ENCODE results near the gene TESK1.
"Not testable (repeated sequence)": the region's sequence is repeated elsewhere in the genome, so short reads cannot be mapped to it uniquely, and the experiment has no call there.

Gene TESK1

DNA sequence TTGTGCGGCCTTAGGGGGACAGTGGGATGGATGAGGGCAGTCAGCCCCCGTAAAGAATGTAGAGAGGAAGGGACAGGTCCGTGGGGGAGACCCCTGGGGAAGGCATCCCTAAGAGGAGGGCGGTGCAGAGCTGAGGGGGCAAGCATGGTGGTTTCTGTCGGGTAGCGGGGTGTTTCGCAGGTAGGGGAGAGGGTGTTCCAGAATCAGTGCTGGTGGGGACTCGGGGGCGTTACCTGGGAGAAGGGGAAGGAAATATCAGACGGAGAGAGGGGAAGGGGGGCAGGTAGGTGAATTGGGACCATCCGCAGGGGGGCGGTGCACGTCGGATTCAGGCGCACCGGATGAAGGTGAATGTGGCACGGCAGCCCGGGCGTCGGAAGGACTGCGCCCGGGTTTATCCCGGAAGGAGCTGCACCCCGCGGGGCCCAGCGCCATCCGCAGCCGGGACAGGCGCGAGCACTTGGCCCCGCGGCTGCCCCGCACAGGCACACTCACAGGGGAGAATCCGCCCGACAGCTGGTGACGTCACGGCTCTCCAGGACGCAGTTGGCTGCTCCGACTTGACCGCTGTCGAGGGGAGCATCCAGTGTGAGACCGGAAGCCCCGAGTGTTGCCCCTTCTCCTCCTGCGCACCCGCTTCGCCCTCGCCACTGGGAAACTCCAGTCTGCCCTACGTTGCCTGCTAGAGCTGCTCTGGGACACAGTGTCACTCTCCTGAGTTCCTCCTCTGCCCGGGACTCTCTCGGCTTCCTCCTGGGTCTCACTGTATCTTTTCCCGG lies 11.8 kb downstream of the TESK1 start:
- DNase-seq, result peak; percentile 58

DNA sequence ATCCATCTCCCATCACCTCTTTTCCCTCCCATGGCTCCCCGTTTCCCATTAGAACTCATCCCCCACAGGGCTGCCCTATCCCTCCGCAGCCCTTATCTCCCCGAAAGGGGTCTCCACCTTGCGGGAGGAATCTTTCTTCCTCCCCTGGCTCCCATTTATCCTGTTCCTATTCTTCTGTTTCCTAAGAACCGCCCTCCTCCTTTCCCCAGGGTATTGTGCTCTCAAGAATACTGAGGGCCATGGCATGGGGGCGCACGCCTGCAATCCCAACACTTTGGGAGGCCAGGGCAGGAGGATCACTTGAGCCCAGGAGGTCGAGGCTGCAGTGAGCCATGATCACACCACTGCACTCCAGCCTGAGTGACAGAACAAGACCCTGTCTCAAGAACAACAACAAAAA lies 12.5 kb downstream of the TESK1 start:
- no peak for DNase-seq

DNA sequence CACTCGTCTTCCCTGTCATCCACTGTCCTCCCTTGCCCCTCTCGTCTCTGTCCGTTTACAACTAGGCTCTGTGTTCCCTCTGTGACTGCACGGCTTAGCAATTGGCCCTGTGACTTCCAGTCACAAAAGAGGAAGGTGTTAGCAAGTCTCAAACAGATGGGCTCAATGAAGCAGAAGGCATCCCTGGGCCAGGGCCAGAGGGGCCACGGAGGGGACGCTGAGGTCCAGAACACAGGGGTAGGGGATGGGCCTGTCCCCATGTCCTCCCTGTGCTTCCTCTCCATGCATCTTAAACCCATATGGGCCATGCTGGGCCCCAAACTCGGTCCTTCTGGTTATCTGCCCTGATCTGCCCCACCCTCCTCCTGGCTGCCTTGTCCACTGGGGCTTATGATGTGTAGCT lies 13.3 kb downstream of the TESK1 start, which contains the start of gene CD72:
Gene CD72 (minus strand): TSS at position 89 of the 403 bp plus-strand sequence. CDS start 110 bp downstream, outside the sequence.
- no peak for DNase-seq

DNA sequence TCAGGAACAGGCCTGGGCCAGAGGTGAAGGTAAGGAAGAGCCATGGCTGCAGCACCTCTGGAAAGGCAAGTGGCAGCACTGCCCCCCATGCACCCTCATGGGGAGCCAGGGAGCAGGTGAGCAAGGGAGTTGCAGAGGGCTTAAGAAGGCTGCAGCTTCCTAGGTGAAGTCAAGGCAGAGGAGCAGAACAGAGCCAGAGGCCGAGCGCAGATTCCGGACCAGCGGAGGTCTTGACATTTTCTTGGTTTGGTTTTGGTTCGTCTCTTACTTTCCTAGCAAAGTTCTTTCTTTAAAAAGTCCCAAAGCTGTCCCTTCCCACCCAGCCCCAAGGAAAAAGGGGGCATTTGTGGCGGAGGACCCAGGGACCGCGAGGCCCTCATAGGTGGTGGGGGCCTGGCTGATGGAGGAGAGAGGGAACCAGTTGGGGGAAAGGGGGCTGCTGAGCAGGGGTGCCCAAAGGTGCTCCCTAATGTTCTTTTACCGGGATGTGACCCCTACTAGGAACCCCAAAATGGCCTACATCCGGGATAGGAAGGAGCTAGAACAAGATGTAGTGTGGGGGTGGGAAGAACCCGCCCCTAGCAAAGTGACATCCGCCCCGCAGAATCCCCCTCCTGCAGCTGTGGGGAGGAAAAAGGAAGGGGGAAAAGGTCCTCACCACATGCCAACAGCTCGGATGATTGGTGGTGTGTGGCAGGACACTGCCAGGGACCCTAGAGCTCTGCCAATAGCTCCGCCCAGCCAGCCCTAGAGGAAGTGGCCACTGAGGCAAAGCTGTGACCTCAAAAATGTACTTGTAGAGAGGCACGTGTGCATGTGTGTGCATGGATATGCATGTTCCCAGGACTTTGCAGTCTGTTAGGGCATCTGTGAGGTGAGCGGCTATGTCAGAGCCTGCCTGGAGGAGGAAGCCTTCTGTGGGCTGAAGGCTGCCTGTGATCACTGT lies 14.1 kb downstream of the TESK1 start:
- DNase-seq, result peak; percentile 30

DNA sequence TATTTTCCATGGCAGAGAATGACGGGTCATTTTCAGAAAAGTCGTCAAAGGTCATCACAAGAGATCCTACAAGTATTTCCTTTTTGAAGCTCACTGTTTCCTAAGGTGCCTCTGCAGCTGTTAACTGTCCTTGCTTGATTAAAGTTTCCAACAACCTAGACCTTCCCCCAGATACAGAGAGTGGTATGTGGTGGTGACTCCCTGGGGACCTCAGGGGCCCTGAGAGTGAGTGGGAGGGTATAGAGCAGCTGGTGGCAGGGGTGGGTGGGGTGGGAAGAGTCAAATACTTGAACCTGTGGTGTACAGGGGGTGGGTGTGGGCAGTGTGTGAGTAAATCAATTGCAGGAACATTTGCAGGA lies 14.7 kb downstream of the TESK1 start:
- DNase-seq, result peak; percentile 56

DNA sequence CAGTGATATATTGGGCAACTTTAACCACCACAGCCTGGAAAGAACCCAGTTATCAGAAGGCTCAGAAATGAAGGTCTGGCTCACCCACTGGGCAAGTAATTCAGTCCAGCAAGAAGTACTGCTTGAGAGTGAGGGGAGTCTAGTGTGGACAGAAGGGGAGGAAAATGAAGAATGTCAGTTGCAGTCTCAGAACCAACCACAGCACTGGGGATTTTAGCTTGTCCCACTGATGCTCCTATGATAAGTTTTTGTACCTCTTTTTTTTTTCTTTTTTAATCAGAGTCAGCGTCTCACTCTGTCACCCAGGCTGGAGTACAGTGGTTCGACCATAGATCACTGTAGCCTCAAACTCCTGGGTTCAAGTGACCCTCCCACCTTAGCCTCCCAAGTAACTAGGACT lies 22.5 kb downstream of the TESK1 start:
- DNase-seq, result no peak

DNA sequence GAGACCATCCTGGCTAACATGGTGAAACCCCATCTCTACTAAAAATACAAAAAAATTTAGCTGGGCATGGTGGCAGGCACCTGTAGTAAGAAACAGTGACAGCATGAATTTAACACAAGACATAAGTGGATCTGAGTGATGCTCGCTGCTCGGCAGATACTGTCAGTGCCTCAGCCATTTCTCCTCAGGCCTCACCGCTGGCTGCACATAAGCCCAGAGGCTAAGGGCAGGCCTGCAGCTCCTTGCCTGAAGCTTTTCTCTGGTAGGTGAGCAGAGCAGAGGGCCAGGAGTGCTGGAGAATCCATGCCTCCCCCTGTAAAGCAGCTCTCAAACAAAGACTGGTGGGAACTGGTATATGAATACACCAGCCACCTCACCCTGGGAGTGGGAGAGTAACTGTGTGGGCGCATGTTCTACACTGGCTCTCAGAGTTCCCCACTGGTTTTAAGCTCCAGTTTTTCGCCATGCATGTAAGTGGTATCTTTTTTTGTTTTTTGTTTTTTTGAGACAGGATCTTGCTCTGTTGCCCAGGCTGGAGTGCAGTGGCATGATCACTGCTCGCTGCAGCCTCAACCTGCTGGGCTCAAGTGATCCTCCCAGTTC lies 23.4 kb downstream of the TESK1 start:
- DNase-seq, result no peak

DNA sequence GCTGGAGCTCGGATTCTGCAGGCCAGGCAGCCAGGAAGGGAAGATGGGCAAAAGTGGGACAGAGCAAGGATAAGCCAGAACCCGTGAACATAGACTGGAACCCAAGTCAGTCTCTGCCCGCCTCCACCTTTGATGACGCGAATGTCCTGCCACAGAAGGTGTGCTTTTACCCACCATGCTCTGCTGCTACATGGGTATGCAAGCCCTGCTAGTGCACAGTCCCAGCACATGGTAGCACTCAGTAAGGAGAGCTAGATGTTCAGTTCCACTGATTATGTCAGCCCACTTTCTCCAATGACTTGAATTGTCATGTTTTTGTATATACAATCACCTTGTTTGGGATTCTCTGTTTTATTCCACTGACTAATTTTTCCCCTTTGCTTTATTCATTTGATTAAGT lies 24.5 kb downstream of the TESK1 start:
- DNase-seq, result no peak

DNA sequence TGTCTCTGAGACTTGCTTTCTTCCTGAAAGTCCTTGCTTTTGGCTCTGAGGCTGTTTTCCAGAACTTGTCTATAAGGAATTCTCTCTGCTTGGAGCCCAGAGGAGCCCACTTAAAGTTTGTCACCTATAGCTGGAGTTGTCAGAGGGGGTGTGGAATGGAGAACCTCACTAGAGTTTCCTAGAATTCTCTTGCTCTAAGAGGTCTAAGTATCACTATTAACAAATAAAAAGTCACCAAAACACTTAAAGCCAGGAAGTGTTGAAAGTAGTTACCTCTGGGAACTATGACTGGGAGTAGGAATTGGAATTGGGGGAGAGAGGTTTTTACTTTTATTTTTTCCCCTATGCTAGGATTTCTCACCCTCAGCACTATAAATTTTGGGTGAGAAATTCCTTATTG lies 30.7 kb downstream of the TESK1 start:
- DNase-seq, result no peak

DNA sequence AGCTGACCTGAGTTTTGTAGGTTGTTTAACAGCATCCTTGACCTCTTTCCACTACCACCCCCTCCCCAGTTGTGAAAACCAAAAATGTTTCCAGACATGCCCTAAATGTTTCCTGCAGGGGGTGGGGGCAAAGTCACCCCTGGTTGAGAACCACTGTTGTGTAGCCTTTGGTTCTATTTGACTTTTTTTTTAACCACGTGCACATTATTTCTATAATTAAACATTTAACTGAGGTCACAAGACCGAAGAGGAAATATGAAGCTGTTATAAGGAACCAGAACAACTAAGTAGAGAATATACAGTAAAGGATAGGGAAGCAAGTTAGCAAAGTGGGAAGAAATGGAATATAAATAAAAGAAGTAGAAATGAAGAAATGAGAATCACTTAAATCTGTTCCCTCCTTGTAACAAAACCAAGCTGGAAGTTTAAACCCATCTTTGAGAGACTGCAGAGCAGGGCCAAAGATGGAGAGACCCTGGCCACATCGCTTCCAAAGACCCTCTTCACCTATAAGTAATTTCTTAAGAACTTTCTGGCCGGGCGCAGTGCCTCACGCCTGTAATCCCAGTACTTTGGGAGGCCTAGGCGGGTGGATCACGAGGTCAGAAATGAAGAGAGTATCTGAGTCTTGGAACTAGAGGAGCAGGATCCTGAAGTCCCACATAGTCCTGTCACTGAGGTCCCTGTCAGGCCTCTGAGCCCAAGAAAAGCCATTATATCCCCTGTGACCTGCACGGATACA lies 31.2 kb downstream of the TESK1 start:
- DNase-seq, result no peak

DNA sequence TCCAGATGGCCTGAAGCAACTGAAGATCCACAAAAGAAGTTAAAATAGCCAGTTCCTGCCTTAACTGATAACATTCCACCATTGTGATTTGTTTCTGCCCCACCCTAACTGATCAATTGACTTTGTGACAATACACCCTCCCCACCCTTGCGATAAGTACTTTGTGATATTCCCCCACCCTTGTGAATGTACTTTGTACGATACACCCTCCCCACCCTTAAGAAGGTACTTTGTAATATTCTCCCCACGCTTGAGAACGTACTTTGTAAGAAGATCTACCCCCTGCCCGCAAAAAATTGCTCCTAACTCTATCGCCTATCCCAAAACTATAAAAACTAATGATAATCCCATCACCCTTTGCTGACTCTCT lies 31.8 kb downstream of the TESK1 start:
- DNase-seq, result not testable (repeated sequence)

DNA sequence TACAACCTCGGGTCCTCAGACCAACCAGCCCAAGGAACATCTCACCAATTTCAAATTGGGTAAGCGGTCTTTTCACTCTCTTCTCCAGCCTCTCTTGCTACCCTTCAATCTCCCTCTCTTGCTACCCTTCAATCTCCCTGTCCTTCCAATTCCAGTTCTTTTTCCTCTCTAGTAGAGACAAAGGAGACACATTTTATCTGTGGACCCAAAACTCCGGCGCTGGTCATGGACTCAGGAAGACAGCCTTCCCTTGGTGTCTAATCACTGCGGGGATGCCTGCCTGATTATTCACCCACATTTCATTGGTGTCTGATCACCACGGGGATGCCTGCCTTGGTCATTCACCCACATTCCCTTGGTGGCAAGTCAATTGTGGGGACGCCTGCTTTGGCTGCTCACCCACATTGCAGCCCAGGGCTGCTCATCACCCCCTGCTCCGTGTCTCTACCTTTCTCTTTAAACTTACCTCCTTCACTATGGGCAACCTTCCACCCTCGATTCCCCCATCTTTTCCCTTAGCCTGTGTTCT lies 32.4 kb downstream of the TESK1 start:
- not testable (repeated sequence) for DNase-seq

DNA sequence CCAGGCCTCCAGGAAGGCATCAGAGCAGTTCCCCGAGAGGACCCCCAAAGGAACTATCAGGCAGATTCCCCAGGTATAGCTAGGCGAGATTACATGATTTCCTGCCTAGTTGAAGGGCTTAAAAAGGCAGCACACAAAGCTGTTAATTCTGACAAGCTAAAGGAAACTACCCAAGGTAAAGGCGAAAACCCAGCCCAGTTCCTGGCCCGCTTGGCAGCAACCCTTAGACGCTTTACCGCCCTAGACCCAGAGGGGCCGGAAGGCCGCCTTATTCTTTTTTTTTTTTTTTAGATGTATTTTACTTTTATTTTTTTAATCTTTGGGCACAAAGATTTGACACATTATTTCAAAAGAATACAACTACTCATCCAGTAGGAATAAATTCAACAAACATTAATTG lies 33.7 kb downstream of the TESK1 start:
- not testable (repeated sequence) for DNase-seq

DNA sequence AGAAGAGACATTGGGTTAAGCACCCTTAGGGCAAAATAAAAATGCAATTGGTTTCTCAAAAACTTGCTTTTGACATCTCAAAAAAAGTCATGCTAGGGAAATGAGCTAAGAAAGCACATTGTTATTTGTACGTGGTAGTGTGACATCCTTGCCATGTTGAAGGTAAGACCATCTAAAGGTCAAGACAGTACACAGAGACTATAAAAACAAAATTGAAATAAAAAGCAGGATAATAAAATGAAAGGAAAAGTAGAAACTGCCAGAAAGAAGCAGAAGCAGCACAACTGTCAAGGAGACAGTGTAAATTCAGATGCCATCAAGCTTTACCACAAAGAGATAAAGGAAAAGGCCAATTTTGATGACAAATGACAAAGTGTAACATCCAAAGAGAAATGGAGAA lies 34.2 kb downstream of the TESK1 start:
- not testable (repeated sequence) for DNase-seq

DNA sequence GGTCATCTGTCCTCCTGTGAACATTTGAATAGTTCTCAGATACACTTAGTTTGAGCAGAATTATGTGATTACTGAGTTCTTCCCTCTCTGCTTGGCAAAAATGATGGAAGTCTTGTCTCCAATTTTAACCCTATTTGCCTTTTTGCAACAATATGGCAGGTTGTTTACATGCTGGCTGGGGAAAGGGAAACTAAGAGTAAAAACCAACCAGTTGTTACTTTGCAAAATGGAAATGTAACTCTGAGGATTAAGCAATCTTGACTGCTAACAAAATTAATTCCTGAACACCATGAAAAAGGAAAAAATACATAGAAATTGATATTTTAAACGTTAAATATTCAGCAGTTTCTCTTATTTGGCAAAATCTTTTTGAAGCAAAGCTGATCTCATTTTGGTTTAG lies 34.6 kb downstream of the TESK1 start:
- no peak for DNase-seq

DNA sequence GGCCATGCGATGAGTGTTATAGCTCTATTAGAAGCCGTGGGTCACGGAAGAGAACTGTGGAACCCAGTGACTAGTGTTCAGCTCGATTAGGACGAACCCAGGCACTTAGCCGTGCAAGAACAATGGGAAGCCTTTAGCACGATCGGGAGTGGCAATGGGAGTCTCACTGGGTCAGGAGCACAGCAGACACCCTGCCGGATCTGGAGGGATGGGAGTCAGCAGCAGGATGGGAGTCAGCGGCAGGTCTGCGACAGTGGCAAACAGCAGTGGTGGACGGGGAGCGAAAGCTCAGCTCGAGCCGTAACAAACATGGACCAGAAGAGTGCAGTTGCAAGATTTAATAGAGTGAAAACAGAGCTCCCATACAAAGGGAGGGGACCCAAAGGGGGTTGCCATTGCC lies 35.4 kb downstream of the TESK1 start:
- not testable (repeated sequence) for DNase-seq

DNA sequence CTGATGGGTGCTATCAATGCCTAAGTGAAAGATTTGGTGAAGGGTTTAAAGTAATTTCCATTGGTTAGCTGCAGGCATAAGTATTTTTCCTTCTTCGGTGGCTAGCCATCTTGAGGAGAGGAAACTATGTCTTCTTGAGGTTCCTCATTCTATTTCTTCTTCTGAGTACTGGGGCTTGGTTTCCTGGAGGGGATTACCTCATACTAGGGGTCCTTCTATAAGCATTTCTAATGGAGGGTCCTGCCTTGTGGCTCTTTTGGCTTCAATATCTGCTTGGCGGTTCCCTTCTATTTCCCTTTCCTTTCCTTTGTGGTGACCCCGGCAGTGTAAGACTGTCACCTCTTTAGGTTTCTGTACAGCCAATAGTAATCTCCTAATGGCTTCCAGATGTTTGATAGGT lies 36.4 kb downstream of the TESK1 start:
- not testable (repeated sequence) for DNase-seq

DNA sequence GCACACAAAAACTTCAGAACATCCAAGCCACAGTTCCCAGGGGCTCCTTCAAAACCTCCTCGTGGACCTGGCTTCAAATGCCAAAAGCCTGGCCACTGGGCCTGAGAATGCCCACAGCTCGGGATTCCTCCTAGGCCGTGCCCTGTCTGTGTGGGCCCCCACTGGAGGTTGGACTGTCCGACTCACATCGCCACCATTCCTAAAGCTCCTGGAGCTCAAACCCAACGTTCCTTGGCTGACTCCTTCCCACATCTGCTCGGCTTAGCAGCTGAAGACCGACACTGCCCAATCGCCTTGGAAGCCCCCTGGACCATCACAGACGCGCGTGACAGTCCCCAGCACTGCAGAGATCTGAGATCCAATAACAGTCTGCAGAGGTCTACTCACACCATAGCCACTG lies 38.0 kb downstream of the TESK1 start:
- no peak for DNase-seq

DNA sequence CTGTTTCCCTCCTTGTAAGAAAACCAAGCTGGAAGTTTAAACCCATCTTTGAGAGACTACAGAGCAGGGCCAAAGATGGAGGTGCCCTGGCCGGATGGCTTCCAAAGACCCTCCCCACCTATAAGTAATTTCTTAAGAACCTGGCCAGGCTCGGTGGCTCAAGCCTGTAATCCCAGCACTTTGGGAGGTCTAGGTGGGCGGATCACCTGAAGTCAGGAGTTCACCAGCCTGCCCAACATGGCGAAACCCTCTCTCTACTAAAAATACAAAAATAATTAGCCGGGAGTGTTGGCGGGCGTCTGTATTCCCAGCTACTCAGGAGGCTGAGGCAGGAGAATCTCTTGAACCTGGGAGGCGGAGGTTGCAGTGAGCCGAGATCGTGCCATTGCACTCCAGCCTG lies 40.7 kb downstream of the TESK1 start:
- DNase-seq, result not testable (repeated sequence)

DNA sequence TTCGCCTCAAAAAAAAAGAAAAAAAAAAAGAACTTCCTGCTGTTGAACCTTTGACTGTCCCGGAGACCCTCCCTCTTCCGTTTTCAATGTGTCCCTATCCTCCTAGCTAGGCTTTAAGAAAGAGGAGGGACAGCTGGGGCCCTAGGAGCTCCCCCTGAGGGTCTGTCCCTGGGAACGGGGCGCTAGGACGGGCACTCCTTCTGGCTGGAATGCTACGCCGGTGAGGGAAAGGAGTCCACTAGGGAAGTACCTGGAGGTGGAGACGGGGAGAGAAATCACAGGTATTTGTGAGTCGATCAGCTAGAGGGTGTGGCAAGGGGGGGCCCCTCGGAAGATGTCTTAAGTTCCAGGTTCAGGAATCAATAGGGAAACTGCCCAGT lies 41.1 kb downstream of the TESK1 start:
- DNase-seq, result no peak

DNA sequence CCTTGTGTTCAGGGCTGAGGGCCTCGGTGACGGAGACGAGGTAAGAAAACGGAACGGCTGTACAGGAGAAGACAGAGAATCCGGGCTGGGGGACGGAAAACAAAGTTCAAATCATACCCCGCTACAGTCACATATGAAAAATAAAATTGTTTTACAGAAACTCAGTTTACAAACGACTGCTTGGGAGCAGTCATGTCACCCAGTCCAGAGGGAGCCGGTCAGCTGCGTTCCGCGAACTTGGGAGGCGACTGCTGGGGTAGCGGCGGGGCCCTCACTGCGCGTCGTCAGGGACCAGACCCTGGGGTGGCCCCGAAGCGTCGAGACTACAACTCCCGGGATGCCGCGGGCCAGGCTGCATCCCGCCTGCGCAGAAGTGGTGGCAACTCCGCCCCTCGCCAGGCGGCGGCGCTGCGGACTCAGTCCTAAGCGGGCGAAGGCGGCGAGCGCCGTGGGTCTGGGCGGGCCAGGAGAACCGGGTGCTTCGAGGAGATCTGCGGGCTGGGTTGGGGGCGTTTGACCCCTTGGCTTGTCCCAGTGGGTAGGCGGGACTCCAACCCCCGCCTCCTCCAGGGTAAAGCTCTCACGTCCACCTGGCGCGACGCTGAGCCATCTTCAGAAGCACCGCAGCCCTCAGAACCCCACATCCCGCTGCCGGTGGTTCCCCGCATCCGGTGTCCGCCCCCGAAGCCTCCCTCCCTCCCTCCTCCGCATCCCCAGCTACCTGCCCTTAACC lies 41.6 kb downstream of the TESK1 start:
- peak; percentile 86 for DNase-seq

Data from stimulated activated naive CD4-positive, alpha-beta T cell treated with Interleukin-2 at 50 U/mL for 16 hours (primary cell).